ENCODE data around the gene LRRC18. TPM values are rescaled to one million over a fixed set of nuclear protein-coding genes. Genes with fewer than 3 reads are reported as not detected.
A peak's percentile ranks its signal among the peaks of the same experiment; 100 is the strongest.

Gene LRRC18
- total RNA-seq, result not detected

DNA sequence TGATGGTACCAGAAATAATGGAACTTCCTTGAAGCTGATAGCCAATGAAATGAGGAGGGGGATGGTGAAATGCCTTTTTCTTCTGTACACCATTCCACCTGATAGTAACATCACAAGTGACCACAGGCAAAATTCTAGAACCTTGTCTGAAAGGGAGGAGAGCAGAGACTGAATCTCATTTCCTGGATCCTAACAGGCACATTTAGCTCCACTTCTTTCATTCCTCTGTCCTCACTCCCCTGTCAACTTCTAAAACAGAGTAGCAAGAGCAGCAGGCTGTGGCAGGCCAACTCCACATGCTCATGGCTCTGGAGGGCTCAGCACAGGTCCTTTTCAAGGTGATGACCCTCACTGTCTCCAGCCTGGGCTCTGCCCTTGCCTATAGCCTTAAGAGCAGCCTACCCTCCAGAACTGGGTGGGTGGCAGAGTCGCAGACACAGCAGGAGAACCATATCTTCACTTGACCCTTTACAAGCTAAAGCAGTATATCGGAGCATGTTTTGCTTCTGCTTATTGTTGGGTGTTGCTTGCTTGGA, at the start of gene LRRC18:
LRRC18 (minus strand) TSS at position 51 of the 536 bp plus-strand sequence. CDS start 25,685 bp downstream, outside the sequence.
- H3K9me3 Mint-ChIP-seq (ENCODE audit: low read depth), result no peaks in the 10 kb centered on the region
- H3K27me3 Mint-ChIP-seq, result no peaks in the 10 kb centered on the region
- ATAC-seq (no peak), DNase-seq (no peak)
- no peaks in the 10 kb centered on the region for H3K36me3 Mint-ChIP-seq (ENCODE audit: low read depth)
- no peak within 1 kb of the TSS for H3K4me3 Mint-ChIP-seq
- intact Hi-C loops (cut with DNase I, micrococcal nuclease), result no loop called here
- H3K4me1 Mint-ChIP-seq, result no peaks in the 10 kb centered on the region
- ChIA-PET CTCF (interaction anchor here (1.0 kb wide), 1 partner anchor 283 kb away, joined by 3 read pairs; no protein-coding TSS in a partner anchor), POLR2A (no interaction called here)
- no peak within 1 kb of the TSS for H3K27ac Mint-ChIP-seq

DNA sequence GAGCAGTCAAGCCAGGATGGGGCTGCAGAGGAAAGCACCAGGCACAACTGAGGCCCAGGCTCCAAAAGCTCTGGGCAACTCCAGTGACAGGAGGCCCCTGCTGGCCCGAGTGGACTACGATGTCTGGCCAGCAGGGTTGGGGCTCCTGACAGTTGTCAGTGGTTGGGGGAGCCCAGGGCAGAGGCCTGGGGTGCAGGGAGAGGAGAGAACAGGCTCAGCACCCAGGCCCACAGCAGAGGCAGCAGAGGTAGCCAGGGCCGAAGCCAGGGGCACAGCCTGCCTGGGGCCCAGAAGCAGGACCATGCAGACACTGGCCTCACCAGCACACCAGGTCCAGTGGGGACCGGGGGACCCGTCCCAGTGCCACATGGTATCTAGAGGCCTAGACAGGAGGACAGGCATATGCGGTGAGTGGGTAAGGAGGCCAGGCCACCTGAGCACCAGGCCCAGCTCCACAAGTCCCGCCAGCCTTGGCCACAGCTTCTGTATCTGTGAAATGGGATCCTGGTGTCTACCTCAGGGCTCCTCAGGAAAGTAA, 46.0 kb upstream of the LRRC18 start:
- Mint-ChIP-seq H3K27ac (no peak overlapping the region), H3K36me3 (ENCODE audit: low read depth) (no peaks in the 10 kb centered on the region), H3K4me3 (no peak overlapping the region), H3K27me3 (no peaks in the 10 kb centered on the region), H3K9me3 (ENCODE audit: low read depth) (no peaks in the 10 kb centered on the region), H3K4me1 (no peaks in the 10 kb centered on the region)
- CTCF ChIA-PET, result interaction anchor here (0.6 kb wide), 1 partner anchor 15 kb away, joined by 3 read pairs; no protein-coding TSS in a partner anchor
- DNase-seq (no peak), ATAC-seq (no peak)
- POLR2A ChIA-PET, result no interaction called here
- intact Hi-C loops (cut with DNase I, micrococcal nuclease), result loop anchor here in 1 of 2 experiments (10.0 kb wide), 1 partner anchor 299 kb away; no protein-coding TSS in a partner anchor

DNA sequence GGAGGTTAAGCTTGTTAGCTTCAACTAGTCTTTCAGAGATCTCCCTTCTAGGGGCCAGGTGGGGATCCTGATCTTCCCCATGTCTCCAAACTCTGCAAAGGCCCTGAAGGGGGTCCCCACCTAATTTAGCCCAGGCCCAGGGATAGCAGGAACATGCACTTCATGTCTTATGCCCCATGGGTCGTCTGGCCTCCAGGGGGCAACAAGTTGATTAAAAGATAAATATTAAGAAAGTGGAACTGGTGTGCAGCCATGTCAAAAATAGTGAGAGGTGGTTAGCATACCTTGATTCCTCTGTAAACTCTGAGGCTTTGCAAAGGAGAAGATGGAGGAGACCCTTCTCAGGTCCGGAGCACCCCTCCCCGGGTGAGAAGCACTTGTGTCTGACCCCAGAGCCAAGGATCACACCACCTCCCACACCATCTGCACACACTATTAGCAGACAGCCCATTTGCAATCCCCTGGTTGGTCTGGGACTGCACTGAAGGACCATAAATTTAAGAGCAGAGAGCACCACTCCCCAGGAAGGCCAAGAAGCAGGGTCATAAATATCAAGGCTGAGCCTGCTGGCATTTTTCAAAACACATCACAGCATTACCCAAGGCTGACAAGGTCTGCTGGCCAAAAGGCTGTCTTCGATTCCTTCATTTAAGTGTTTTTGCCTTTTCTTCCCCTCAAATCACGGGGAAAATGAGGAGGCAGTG, 44.2 kb upstream of the LRRC18 start:
- no peaks in the 10 kb centered on the region for H3K36me3 Mint-ChIP-seq (ENCODE audit: low read depth)
- intact Hi-C loops (cut with DNase I, micrococcal nuclease), result loop anchor here (5.0 to 10.0 kb wide), 3 partner anchors 134 to 529 kb away; partner anchors contain the start of gene VSTM4 (in 1 of the 2)
- no peak overlapping the region for H3K4me3 Mint-ChIP-seq
- DNase-seq (no peak), ATAC-seq (no peak)
- no peaks in the 10 kb centered on the region for H3K27me3 Mint-ChIP-seq
- no peaks in the 10 kb centered on the region for H3K4me1 Mint-ChIP-seq
- no peaks in the 10 kb centered on the region for H3K9me3 Mint-ChIP-seq (ENCODE audit: low read depth)
- CTCF ChIA-PET, result interaction anchor here (0.7 kb wide), 1 partner anchor 190 kb away, joined by 3 read pairs; no protein-coding TSS in a partner anchor
- POLR2A ChIA-PET, result no interaction called here
- H3K27ac Mint-ChIP-seq, result no peak overlapping the region

DNA sequence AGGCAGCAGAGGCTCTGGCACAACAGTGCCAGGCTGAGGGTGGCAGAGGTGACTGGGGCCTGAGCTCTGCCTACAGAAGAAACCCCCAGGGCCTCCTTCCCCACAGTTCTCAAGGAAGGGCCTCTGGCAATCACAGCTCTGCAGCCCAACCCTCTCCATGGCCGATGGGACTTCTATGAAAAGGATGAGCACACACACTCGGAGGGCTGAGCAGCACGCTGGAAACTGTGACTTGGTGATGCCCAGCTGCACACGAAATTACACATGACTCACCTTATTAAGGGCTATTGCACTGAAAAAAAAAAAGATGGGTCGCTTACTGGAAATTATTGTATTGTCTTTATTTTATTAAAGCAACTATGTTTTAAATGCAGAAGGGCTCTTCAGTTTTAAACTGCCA, 42.9 kb upstream of the LRRC18 start:
- Mint-ChIP-seq H3K36me3 (ENCODE audit: low read depth) (no peaks in the 10 kb centered on the region), H3K27me3 (no peaks in the 10 kb centered on the region), H3K27ac (no peak overlapping the region), H3K4me3 (no peak overlapping the region), H3K4me1 (no peaks in the 10 kb centered on the region), H3K9me3 (ENCODE audit: low read depth) (no peaks in the 10 kb centered on the region)
- ChIA-PET POLR2A (no interaction called here), CTCF (interaction anchor here (0.9 to 1.6 kb wide), 3 partner anchors 182 to 535 kb away, joined by 3 to 6 read pairs (median 4); no protein-coding TSS in a partner anchor)
- intact Hi-C loops (cut with DNase I, micrococcal nuclease), result loop anchor here (5.0 to 10.0 kb wide), 3 partner anchors 135 to 530 kb away; partner anchors contain the start of gene VSTM4 (in 1 of the 2)
- ATAC-seq (no peak), DNase-seq (no peak)

DNA sequence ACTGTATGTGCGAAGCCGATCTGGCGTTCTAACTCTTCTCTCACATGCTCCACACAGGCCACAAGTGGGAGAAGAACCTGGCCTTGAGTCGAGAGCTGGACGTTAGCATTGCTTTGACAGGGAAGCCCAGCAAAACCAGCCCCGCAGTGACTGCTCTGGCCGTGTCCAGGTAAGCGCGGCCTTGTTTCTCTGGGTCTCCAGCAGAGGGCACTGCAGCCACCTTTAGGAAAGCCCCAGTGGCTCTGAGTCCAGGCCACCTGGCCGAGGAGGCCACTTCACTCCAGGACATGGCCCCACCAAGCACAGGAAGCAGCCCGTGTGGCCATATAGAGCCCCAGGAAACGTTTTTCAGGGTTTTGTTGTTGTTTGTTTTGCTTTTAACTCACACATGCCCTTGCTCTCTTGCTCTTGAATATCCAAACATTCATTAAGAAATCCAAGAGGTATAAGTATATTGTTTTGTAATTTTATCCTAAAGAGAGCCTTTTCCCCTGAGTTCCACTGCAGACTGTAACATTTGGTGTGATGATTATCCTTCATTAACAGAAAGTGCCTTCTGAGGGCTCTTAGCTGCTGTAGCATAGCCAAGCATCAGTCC, 41.8 kb upstream of the LRRC18 start:
- H3K4me3 Mint-ChIP-seq, result no peak overlapping the region
- peak; percentile 80 for ATAC-seq
- H3K27me3 Mint-ChIP-seq, result no peaks in the 10 kb centered on the region

DNA sequence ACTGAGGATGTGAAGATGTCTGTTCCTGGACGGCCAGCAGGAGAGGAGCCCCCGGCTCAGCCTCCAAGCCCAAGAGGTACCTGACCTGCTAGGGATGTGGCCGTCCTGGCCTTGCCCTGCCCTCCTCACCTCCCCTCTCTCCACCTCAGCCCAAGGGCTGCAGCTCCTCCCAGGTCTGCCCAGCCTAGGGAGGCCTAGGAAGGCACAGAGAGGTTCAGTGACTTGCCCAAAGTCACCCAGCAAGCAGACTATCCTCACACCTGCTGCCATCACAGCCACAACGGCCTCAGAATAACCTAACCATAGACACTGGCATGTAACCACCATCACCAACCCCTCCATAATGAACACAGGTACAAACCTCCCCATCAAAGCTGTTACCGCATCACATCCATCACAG, 38.7 kb upstream of the LRRC18 start:
- Mint-ChIP-seq H3K9me3 (ENCODE audit: low read depth) (no peaks in the 10 kb centered on the region), H3K27me3 (peaks cover 2% of the 10 kb centered on the region), H3K4me3 (no peak overlapping the region), H3K27ac (no peak overlapping the region), H3K4me1 (no peaks in the 10 kb centered on the region), H3K36me3 (ENCODE audit: low read depth) (no peaks in the 10 kb centered on the region)
- POLR2A ChIA-PET, result no interaction called here
- CTCF ChIA-PET, result interaction anchor here (1.5 kb wide), 1 partner anchor 19 kb away, joined by 4 read pairs; no protein-coding TSS in a partner anchor
- no peak for DNase-seq
- ATAC-seq, result no peak
- intact Hi-C loops (cut with DNase I, micrococcal nuclease), result no loop called here

More for the DNA sequence above, 41.8 kb upstream of the LRRC18 start:
- H3K36me3 Mint-ChIP-seq (ENCODE audit: low read depth), result no peaks in the 10 kb centered on the region
- intact Hi-C loops (cut with DNase I, micrococcal nuclease), result loop anchor here (1.0 to 10.0 kb wide), 7 partner anchors 136 to 531 kb away; partner anchors contain the start of gene VSTM4 (in 1 of the 2)
- no peaks in the 10 kb centered on the region for H3K9me3 Mint-ChIP-seq (ENCODE audit: low read depth)
- H3K27ac Mint-ChIP-seq, result no peak overlapping the region
- peak; percentile 69 for DNase-seq
- ChIA-PET POLR2A (no interaction called here), CTCF (interaction anchor here (0.5 to 1.6 kb wide), 5 partner anchors 75 to 711 kb away, joined by 3 to 6 read pairs (median 3); no protein-coding TSS in a partner anchor)
- H3K4me1 Mint-ChIP-seq, result no peaks in the 10 kb centered on the region

DNA sequence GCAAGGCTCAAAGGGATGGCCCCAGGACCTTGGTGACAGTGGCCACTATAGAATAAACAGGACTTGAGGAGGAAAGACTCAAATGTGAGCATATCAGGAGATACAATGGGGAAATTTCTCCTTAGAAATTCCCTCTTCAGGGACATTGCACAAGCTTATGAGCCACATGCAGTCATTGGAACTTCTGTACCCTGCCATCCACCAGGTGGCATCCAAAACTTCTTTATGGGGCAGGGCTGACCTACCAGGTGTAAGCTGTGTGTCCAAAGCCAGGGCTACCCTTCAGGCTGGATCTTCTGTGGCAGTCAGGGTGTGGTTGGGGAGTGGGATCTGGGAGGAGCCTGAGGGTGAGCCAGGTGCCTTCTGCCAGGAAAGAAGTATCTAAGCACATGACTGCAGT, 36.6 kb upstream of the LRRC18 start:
- no peak for ATAC-seq
- H3K36me3 Mint-ChIP-seq (ENCODE audit: low read depth), result no peaks in the 10 kb centered on the region
- ChIA-PET CTCF (interaction anchor here (0.6 kb wide), 1 partner anchor 379 kb away, joined by 3 read pairs; no protein-coding TSS in a partner anchor), POLR2A (no interaction called here)
- intact Hi-C loops (cut with DNase I, micrococcal nuclease), result no loop called here
- H3K27ac Mint-ChIP-seq, result no peak overlapping the region
- no peaks in the 10 kb centered on the region for H3K9me3 Mint-ChIP-seq (ENCODE audit: low read depth)
- H3K4me1 Mint-ChIP-seq, result no peaks in the 10 kb centered on the region
- peaks cover 2% of the 10 kb centered on the region for H3K27me3 Mint-ChIP-seq
- peak; percentile 32 for DNase-seq
- H3K4me3 Mint-ChIP-seq, result no peak overlapping the region

DNA sequence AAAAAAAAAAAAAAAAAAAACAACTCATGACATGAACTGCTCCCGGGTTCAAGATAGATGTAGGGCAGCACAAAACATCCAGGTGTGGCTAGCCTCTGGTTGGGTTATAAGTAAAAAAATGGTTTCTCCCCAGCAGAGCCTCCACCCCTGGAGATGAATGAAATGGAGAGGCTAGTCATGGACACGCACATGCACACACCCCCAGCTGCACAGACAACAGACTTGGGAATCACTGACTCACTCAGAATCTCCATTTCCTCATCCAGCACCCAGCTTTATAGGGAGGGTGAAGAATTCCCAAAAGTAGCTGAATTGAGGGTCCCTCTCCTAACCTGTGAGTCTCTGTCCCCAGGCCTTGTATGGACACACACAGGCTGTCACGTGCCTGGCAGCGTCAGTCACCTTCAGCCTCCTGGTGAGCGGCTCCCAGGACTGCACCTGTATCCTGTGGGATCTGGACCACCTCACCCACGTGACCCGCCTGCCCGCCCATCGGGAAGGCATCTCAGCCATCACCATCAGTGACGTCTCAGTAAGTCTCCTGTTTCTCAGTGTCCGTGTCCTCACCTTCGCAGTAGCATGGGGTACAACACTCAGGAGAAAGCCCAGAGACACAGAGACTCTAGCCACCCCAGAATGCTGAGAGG, 35.0 kb upstream of the LRRC18 start:
- Mint-ChIP-seq H3K4me3 (no peak overlapping the region), H3K27me3 (peaks cover 2% of the 10 kb centered on the region), H3K27ac (no peak overlapping the region), H3K36me3 (ENCODE audit: low read depth) (no peaks in the 10 kb centered on the region), H3K4me1 (no peaks in the 10 kb centered on the region), H3K9me3 (ENCODE audit: low read depth) (no peaks in the 10 kb centered on the region)
- POLR2A ChIA-PET, result no interaction called here
- DNase-seq, result no peak
- CTCF ChIA-PET, result no interaction called here
- no peak for ATAC-seq
- intact Hi-C loops (cut with DNase I, micrococcal nuclease), result no loop called here

DNA sequence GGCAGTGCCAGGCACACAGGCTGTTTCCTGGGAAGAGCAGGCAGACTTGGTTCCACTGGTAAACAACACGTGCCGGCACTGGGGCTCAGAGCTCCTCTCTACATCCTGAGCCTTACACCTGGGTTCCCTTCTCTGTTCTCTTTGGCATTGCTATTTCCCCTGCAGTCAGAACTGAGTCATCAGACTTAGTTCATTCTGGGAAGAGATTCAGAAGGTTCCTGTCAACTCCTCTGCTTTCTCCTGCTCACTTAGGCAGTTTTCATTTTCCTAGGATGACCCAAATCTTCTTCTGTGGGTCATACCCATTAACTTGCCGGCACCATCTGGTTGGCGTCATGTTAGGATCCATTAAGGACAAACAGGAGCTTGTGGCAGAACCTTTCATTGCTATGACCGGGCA, 33.4 kb upstream of the LRRC18 start:
- Mint-ChIP-seq H3K27ac (no peak overlapping the region), H3K9me3 (ENCODE audit: low read depth) (no peaks in the 10 kb centered on the region), H3K4me3 (no peak overlapping the region), H3K36me3 (ENCODE audit: low read depth) (no peaks in the 10 kb centered on the region), H3K27me3 (peaks cover 2% of the 10 kb centered on the region), H3K4me1 (no peaks in the 10 kb centered on the region)
- ChIA-PET CTCF (no interaction called here), POLR2A (no interaction called here)
- intact Hi-C loops (cut with DNase I, micrococcal nuclease), result no loop called here
- ATAC-seq, result no peak
- no peak for DNase-seq

DNA sequence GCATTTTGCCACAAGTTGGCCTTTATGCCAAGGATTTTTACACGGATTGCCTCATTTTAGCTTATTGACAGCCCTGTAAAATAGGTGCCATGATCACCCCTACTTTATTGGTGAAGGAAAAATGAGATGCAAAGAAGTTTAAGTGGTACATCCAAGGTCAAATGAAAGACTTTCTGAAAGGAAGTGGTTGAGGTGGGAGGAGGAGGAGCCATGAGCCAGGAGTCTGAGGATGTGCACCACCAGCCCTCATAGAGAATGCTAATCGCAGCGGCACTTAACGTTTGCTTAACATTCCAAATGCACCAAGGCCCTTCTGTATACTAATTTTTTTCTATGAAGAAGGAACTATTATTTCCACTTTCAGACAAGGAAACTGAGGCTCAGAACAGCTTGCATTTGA, 31.0 kb upstream of the LRRC18 start:
- Mint-ChIP-seq H3K27me3 (peaks cover 2% of the 10 kb centered on the region), H3K9me3 (ENCODE audit: low read depth) (no peaks in the 10 kb centered on the region), H3K4me3 (no peak overlapping the region), H3K4me1 (no peaks in the 10 kb centered on the region), H3K36me3 (ENCODE audit: low read depth) (no peaks in the 10 kb centered on the region), H3K27ac (no peak overlapping the region)
- intact Hi-C loops (cut with DNase I, micrococcal nuclease), result no loop called here
- ATAC-seq (no peak), DNase-seq (no peak)
- POLR2A ChIA-PET, result no interaction called here
- CTCF ChIA-PET, result interaction anchor here (0.7 kb wide), 1 partner anchor 438 kb away, joined by 4 read pairs; no protein-coding TSS in a partner anchor

DNA sequence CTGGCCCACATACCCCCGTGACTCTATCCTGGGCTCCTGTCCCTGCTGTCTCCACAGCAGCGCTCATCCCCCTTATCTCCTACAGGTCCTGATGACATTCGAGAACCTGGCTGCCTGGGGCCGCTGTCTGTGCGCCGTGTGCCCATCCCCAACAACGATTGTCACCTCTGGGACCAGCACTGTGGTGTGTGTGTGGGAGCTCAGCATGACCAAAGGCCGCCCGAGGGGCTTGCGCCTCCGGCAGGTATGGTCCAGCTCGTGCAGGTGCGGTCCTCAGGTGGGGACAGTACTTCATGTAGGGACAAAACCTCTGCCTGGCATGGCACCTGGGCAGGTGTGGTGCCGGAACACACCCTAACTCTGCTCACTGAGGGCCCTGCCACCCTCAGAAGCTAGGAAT, 30.4 kb upstream of the LRRC18 start:
- H3K27me3 Mint-ChIP-seq, result no peaks in the 10 kb centered on the region
- no peaks in the 10 kb centered on the region for H3K36me3 Mint-ChIP-seq (ENCODE audit: low read depth)
- DNase-seq, result no peak
- ATAC-seq, result no peak
- ChIA-PET POLR2A (no interaction called here), CTCF (interaction anchor here (0.7 kb wide), 1 partner anchor 439 kb away, joined by 4 read pairs; no protein-coding TSS in a partner anchor)
- H3K4me3 Mint-ChIP-seq, result no peak overlapping the region
- no peak overlapping the region for H3K27ac Mint-ChIP-seq
- intact Hi-C loops (cut with DNase I, micrococcal nuclease), result no loop called here
- no peaks in the 10 kb centered on the region for H3K9me3 Mint-ChIP-seq (ENCODE audit: low read depth)
- H3K4me1 Mint-ChIP-seq, result no peaks in the 10 kb centered on the region
